ENCODE measurements around the gene NLRC5.

NLRC5 gene

DNA sequence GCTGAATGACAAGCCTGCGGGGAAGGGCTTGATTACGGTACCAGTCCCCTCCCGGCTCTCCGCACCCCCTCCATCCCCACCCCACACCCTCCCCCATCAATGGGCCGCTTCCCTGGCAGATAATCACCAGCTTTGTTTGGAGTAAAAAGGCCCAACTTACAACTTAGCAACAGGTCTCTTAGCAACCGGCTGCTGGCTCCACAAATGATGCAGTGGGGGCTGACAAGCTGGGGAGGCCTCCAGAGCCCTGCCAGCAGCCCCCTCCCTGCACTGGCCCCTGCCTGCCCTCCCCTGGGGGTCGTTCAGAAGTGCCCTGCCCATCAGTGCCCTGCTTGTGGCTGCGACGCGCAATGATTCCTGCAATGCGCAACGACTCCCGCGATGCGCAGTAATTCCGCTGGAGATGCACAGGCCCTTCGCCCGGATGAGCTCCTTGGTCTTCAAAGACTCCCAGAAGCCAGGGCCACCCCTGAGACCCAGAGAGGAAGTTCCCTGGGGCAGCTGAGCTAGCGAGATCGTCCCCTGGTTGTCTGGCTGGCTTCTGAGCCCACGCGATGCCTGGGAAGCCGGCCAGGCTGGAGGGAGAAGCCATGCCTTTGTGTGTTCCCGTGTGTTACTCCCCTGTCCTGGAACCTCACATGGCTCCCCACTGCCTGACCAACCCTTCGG lies 126.3 kb downstream of the NLRC5 start:
- TF ChIP-seq FOXP2 (optimal IDR thresholded peaks at IDR 0.05; ENCODE audit: borderline replicate concordance, extremely low read depth, extremely low read length, insufficient read depth) (no peak), POLR2AphosphoS5 (IDR thresholded peaks at IDR 0.05; ENCODE audit: low read depth, low read length) (no peak), SIN3A (IDR thresholded peaks at IDR 0.05; ENCODE audit: borderline replicate concordance, insufficient read depth, low read length) (no peak)
- TF ChIP-seq, protein P1, sequence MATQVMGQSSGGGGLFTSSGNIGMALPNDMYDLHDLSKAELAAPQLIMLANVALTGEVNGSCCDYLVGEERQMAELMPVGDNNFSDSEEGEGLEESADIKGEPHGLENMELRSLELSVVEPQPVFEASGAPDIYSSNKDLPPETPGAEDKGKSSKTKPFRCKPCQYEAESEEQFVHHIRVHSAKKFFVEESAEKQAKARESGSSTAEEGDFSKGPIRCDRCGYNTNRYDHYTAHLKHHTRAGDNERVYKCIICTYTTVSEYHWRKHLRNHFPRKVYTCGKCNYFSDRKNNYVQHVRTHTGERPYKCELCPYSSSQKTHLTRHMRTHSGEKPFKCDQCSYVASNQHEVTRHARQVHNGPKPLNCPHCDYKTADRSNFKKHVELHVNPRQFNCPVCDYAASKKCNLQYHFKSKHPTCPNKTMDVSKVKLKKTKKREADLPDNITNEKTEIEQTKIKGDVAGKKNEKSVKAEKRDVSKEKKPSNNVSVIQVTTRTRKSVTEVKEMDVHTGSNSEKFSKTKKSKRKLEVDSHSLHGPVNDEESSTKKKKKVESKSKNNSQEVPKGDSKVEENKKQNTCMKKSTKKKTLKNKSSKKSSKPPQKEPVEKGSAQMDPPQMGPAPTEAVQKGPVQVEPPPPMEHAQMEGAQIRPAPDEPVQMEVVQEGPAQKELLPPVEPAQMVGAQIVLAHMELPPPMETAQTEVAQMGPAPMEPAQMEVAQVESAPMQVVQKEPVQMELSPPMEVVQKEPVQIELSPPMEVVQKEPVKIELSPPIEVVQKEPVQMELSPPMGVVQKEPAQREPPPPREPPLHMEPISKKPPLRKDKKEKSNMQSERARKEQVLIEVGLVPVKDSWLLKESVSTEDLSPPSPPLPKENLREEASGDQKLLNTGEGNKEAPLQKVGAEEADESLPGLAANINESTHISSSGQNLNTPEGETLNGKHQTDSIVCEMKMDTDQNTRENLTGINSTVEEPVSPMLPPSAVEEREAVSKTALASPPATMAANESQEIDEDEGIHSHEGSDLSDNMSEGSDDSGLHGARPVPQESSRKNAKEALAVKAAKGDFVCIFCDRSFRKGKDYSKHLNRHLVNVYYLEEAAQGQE (IDR thresholded peaks at IDR 0.05; ENCODE audit: insufficient read depth in 1 of 2, low read depth in 2 of 2, low read length in 2 of 2), result no peak

DNA sequence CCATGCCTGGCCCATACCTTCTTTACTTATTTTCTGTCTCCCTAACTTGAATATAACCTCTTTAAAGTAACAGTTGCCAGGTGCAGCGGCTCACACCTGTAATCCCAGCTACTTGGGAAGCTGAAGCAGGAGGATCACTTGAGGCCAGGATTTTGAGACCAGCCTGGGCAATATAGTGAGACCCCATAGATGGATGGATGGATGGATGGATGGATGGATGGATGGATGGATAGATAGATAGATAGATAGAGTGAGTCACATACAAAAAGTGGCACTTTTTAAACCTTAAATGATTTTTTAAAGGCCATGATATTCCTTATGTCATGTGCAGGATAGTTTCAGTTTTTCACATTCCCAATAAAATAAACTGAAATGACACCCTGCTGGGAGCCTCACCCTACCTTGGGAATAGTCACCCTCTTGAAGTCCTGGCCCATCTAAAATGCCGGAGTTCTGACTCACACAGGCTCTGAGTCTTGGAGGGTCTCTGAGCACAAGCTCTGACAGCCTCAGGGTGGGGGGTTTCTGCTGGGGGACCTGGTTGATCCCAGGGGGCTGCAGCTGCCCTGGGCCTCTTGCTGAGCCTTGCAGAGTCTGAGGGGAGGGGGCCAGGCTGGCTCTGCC lies 129.2 kb downstream of the NLRC5 start:
- TF ChIP-seq FOXP2 (optimal IDR thresholded peaks at IDR 0.05; ENCODE audit: borderline replicate concordance, extremely low read depth, extremely low read length, insufficient read depth), result no peak
- no peak for TF ChIP-seq TAF1 (IDR thresholded peaks at IDR 0.05; ENCODE audit: borderline replicate concordance, insufficient read depth, low read length)
- TF ChIP-seq, protein P1 (IDR thresholded peaks at IDR 0.05; ENCODE audit: insufficient read depth in 1 of 2, low read depth in 2 of 2, low read length in 2 of 2), result no peak
- no peak for TF ChIP-seq SIN3A (IDR thresholded peaks at IDR 0.05; ENCODE audit: borderline replicate concordance, insufficient read depth, low read length)
- TF ChIP-seq POLR2AphosphoS5 (IDR thresholded peaks at IDR 0.05; ENCODE audit: low read depth, low read length), result no peak

DNA sequence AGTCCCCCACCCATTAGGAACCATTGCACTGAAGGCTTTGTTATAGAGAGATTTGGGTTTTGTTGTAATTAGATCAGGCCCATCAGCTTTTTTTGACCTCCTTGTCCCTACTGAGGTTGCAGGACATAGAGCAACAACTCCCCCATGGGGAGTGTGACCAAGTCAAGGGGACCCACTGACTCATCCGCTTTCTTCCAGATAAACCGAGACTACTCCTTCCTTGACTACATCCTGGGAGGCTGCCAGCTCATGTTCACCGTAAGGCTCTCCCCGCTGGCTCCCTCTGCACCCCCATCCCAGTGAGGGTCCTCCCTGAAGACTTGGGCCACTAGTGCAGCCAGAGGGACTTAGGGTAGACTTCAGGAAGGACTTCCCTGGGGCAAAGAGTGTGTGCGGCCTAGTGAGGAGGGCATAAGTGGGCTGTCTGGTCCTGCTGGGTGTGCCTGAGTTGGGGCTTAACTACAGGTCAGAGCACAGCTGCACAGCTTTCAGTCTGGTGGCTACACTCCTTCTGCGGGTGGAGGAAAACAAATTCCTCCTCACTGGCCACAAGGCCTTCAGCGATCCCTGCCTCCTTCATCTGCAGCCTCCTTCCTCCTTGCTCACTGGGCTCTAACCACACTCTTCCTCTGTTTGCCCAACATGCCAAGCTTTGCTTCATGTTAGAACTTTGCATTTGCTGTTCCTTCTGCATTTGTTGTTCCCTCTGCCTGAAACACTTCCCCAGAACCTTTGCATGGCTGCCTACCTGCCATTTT lies 134.0 kb downstream of the NLRC5 start:
- TF ChIP-seq FOXP2 (optimal IDR thresholded peaks at IDR 0.05; ENCODE audit: borderline replicate concordance, extremely low read depth, extremely low read length, insufficient read depth), result no peak
- TF ChIP-seq POLR2AphosphoS5 (IDR thresholded peaks at IDR 0.05; ENCODE audit: low read depth, low read length), result no peak
- TF ChIP-seq, protein P1 (IDR thresholded peaks at IDR 0.05; ENCODE audit: insufficient read depth in 1 of 2, low read depth in 2 of 2, low read length in 2 of 2), result no peak
- TF ChIP-seq SIN3A (IDR thresholded peaks at IDR 0.05; ENCODE audit: borderline replicate concordance, insufficient read depth, low read length), result no peak
- no peak for TF ChIP-seq TAF1 (IDR thresholded peaks at IDR 0.05; ENCODE audit: borderline replicate concordance, insufficient read depth, low read length)

DNA sequence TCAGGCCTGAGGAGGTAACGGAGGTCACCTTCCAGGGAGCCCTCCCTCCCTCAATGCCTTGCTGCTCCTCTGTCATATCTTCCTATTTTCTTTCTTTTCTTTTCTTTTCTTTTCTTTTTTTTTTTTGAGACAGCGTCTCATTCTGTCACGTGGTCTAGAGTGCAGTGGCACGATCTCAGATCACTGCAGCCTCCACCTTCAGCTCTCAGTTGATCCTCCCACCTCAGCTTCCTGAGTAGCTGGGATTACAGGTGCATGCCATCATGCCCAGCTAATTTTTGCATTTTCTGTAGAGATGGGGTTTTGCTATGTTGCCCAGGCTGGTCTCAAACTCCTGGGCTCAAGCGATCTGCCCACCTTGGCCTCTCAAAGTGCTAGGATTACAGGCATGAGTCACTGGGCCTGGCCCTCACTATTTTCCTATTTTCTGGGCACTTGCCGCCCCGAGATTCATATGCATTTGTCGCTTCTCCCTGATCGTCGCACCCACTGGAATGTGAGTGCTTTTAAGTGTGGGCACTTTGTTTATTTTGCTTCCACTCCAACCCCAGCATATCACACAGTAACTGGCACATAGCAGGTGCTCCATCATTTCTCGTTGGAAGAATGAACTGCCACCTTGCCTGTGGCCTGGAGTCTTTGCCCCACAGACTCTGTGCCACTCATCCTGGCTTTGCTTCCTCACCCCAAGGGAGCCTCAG lies 134.8 kb downstream of the NLRC5 start:
- TF ChIP-seq FOXP2 (optimal IDR thresholded peaks at IDR 0.05; ENCODE audit: borderline replicate concordance, extremely low read depth, extremely low read length, insufficient read depth) (no peak), TAF1 (IDR thresholded peaks at IDR 0.05; ENCODE audit: borderline replicate concordance, insufficient read depth, low read length) (no peak), POLR2AphosphoS5 (IDR thresholded peaks at IDR 0.05; ENCODE audit: low read depth, low read length) (no peak), SIN3A (IDR thresholded peaks at IDR 0.05; ENCODE audit: borderline replicate concordance, insufficient read depth, low read length) (no peak)
- TF ChIP-seq, protein P1 (IDR thresholded peaks at IDR 0.05; ENCODE audit: insufficient read depth in 1 of 2, low read depth in 2 of 2, low read length in 2 of 2), result no peak
